Dermis microvascular lymphatic vessel endothelial cell (primary cell): Measurements from ENCODE around the gene LCN15. TPM values are rescaled to one million over a fixed set of nuclear protein-coding genes. Genes with fewer than 3 reads are reported as not detected.
"Not testable (repeated sequence)": the region's sequence is repeated elsewhere in the genome, so short reads cannot be mapped to it uniquely, and the experiment has no call there.

Experiments
- DNase-seq, 2 donors: peaks; one replicate each; pipeline versions ENCODE4 v3.0.0 to v3.0.0-alpha.2; 2010; ENCODE audit warnings: low read depth in 2 of 2
- total RNA-seq: library from RNA; depleted of rRNA; stranded (reverse); fragments of >200 nt; gene quantifications from 2 replicates; pipeline ENCODE4 v1.2.1, GENCODE V29; 2014

The LCN15 gene
- total RNA-seq, 1 donor from 2014 or later = 0.13 TPM

DNA sequence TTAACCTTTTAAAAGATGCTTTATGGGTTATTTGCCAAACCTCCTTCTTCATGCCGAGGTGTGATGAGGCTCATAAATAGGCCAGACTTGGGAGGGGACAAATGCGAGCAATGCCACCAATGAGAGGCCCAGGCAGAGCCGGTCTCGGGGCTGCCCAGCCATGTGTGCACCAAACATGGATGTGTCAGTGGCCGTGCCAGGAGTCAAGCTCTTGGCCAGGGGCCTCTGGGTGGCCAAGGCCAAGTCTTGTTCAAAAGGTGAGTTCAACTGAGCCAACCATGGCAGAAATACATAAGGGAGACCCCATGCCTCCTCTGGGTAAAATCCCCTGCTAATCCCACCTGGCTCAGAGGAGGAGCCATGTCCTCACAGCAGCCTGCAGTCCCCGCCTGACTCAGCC is 10.9 kb upstream of the LCN15 start:
- DNase-seq = no peak

- no peak for DNase-seq
Measured at GRCh38 chr9:136774416-136775045, 10.2 kb upstream of the LCN15 start.

DNA sequence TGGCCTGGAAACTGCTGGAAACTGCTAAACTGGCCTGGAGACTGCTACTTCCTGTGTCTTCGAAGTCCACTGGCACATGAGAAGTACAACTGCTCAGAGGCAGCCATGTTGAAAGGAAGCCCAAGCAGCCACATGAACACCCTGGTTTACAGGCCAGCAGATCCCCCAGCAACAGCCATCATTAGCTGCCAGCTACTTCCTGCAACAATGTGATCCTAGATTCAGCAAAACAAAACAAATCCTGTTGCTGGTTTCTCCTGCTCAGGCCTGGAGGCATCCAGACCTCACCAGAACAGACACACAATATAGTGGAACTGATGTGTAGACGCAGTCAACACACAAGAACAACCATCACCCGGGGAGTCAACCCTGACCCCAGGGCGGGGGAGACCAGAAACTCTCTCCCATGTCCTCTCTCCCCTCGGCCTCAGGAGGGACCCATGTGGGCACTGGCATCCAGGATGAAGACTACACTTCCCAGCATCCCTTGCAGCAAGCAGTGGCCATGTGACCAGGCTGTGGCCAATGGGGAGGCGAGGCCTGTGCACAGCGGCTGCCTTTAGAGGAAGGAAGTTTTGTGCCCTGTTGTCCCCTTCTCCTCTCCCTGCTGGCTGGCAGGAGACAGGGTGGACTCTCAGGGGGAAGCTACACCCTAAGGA is 9.2 kb upstream of the LCN15 start:
- peak in 1 of 2 donors; percentile 42 for DNase-seq

DNA sequence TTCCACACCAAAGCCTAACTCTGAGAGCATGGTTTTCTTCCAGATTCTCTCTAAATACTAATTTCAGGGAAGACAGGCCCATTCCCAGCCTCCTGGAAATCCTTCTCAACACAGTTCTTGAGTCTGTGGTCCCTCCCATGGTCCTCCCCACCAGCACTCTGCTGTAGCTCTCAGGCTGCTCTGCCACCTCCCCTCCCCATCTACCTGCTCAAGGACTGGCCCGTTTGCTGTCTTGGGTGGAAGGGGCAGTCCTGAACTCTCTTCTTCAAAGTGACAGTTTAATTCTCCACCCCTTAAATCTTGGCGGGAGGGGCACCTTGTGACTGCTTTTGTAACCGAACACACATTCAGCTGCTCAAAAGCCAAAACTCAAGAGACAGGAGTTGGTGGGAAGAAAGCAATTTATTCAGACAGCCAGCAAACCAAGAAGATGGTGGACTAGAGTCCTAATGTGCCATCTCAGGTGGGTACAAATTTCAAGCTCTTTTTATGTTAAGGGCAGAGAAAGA is 7.6 kb upstream of the LCN15 start:
- no peak for DNase-seq

- DNase-seq = peak in 1 of 2 donors; percentile 32
Measured at GRCh38 chr9:136769710-136770191, 5.4 kb upstream of the LCN15 start.

DNA sequence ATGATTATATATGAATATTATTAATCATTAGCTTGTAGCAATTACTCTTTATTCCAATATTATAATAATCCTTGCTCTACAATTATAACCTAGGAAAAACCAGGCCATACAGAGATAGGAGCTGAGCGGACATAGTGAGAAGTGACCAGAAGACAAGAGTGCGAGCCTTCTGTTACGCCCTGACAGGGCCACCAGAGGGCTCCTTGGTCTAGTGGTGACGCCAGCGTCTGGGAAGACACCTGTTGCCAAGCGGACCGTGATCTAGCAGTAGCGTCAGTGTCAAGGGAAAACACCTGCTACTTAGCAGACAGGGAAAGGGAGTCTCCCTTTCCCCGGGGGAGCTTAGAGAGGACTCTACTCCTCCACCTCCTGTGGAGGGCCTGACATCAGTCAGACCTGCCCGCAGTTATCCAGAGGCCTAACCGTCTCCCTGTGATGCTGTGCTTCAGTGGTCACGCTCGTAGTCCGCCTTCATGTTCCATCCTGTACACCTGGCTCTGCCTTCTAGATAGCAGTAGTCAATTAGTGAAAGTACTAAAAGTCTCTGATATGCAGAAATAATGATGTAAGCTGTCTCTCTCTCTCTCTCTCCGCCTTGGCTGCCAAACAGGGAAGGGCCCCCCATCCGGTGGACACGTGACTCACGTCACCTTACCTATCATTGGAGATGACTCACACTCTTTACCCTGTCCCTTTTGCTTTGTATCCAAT is 2.2 kb upstream of the LCN15 start:
- peak in 1 of 2 donors; percentile 50 for DNase-seq

GRCh38 chr9:136765745-136766409 is 1.6 kb upstream of the LCN15 start:
- DNase-seq = not testable (repeated sequence)

DNA sequence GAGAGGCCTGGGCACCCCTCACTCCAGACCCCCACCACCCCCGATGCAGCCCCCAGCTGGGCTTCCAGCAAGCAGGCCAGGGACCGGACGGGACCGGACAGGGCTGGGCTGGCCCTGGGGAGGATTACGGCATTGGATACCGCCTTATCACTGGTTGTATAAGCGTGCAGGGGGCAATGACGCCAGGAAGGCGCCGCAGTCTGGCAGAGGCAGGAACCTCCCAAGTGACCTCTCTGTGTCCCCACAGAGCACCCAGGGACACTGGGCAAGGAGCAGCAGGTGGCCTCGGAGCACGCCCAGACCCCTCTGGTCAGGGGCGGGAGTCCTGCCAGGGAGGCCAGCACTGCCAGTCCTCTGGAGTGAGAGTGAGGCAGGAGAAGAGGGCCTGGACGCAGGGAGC is 723 bp upstream of the LCN15 start:
- no peak for DNase-seq

GRCh38 chr9:136763649-136764035 is 676 bp downstream of the LCN15 start:
- DNase-seq = no peak

DNA sequence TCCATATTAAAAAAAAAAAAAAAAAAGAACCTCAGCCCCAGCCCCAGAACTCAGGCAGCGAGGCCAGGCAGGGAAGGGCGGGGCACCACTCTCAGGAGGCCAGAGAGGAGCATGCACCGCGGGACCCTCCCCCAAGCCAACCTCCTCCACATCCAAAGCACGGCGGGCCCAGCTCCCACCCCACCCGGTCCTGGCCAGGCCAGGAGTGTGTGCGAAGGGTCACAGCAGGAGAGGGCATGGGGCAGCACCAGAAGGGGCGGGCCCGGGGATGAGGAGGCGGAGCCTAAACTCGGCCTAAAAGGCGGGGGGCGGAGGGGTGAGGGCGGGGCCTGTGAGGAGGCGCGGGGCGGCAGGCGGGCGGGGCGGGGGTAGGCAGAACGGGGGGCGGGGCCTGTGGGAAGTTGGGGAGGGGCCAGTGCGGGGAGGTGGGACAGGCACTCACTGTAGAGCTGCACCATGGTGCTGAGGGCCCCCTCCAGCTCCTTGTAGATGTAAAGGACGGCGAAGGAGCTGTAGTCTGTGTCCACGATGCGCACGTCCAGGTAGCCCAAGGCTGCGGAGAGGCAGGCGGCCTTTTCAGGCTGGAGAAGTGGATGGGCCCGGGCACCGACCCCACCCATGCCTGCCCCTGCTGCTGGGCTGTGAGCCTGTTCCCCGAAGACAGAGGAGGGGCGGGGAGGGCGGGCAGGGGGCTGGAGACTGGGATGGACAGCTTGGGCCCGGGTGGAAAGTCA is 1.2 kb downstream of the LCN15 start:
- DNase-seq = peak in 1 of 2 donors; percentile 42

DNA sequence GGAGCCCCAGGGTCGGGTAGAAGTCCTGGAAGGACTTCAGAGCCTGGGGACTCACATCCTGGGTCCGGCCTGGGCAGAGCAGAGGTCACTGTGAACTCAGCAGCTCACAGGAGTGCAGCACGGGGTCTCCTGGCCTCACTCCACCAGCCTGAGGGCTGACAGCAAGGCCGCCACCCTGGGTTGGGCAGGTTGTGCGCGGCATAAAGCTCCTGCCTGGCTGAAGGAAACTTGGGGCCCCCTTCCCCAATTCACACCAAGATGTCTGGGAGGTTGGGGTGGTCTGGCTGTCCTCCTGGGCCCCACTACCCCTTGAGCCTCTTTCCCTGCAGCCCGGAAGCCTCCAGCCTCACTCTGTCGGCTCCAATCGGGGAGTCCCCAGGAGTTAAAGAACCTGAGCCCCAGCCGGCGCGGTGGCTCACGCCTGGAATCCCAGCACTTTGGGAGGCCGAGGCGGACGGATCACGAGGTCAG is 2.1 kb downstream of the LCN15 start:
- no peak for DNase-seq

DNA sequence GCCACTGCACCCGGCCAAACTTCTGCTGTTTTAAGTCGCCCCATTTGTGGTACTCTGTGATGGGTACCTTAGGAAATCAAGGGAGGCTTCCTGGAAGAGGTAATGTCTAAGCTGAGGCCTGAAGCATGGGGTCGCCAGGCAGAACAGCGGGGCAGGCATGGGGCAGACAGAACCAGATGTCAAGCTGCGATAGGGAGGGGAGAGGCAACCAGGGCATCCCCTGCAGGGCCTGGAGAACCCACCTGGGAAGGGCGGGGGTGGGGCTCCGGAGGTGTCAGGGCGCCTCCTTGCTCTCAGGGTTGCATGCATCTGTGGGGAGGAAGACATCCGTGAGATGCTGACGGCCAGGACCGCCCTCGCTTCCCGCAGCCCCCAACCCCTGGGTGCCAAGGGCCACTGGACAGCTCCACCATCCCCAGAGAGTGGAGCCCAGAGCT is 2.8 kb downstream of the LCN15 start:
- no peak for DNase-seq

GRCh38 chr9:136760834-136761544 is 3.3 kb downstream of the LCN15 start:
- peak in 1 of 2 donors; percentile 58 for DNase-seq

GRCh38 chr9:136760424-136760823 is 3.9 kb downstream of the LCN15 start:
- no peak for DNase-seq

- DNase-seq = no peak
Measured at GRCh38 chr9:136759436-136760325, 4.6 kb downstream of the LCN15 start.

- no peak for DNase-seq
Measured at GRCh38 chr9:136759001-136759400, 5.3 kb downstream of the LCN15 start.

- DNase-seq = no peak
Measured at GRCh38 chr9:136757751-136758140, 6.6 kb downstream of the LCN15 start.

GRCh38 chr9:136757328-136757727 is 7.0 kb downstream of the LCN15 start:
- DNase-seq = no peak

DNA sequence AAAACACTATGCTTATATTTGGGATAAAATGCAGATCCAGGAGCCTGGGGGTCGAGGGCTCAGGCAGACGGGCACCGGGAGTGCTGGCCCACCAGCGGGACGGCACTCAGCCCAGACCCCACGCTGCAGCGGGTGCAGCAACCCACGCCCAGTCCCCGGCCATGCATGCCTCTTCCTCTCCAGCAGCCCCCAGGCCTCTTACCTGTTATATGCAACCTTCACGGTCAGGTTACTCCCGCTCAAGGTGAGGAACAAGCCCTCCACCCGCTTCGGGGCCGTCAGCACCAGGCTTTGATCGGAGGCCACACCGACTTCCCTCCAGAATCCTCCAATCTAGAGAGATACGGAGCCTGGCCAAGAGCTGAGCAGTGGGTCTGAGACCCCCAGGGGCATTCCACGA is 7.5 kb downstream of the LCN15 start:
- no peak for DNase-seq

DNA sequence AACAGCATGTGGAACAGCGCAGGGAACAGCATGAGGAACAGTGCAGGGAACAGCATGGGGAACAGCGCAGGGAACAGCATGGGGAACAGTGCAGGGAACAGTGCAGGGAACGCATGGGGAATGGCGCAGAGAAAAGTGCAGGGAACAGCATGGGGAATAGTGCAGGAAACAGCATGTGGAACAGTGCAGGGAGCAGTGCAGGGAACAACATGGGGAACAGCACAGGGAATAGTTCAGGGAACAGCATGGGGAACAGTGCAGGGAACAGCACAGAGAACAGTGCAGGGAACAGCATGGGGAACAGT is 8.2 kb downstream of the LCN15 start:
- DNase-seq = no peak
